Trophoblast cell (in vitro differentiated cells and primary cell): ENCODE data around the gene ZNF407.

Experiments used
- DNase-seq, 2 donors: peaks; one replicate each; pipeline ENCODE4 v3.0.0-alpha.2; 2016
- H2AFZ ChIP-seq: 2 replicates; pipeline ENCODE4 v1.6.1; 2013; ENCODE audit warnings: low read length, moderate library complexity, mild to moderate bottlenecking; ENCODE audit not compliant: insufficient read depth, poor library complexity
- H2AK5ac ChIP-seq: 2 replicates; pipeline ENCODE4 v1.6.1; 2013; ENCODE audit warnings: mild to moderate bottlenecking, low read length
- H2BK120ac ChIP-seq: 2 replicates; pipeline ENCODE4 v1.6.1; 2013; ENCODE audit warnings: low read length, mild to moderate bottlenecking, moderate library complexity; ENCODE audit not compliant: insufficient read depth, poor library complexity
- H2BK12ac ChIP-seq: 2 replicates; pipeline ENCODE4 v1.6.1; 2013; ENCODE audit warnings: mild to moderate bottlenecking, low read length, moderate library complexity
- H2BK5ac ChIP-seq: 2 replicates; pipeline ENCODE4 v1.6.1; 2013; ENCODE audit warnings: low read length, low read depth, moderate library complexity, mild to moderate bottlenecking; ENCODE audit not compliant: poor library complexity
- H3K14ac ChIP-seq: 2 replicates; pipeline ENCODE4 v1.6.1; 2013; ENCODE audit warnings: mild to moderate bottlenecking, low read length
- H3K18ac ChIP-seq: 2 replicates; pipeline ENCODE4 v1.6.1; 2013; ENCODE audit warnings: mild to moderate bottlenecking, low read length
- H3K23ac ChIP-seq: 2 replicates; pipeline ENCODE4 v1.6.1; 2013; ENCODE audit warnings: low read length
- H3K27ac ChIP-seq: 2 replicates; pipeline ENCODE4 v1.5.1; 2013; ENCODE audit warnings: low read depth, mild to moderate bottlenecking, inconsistent platforms, low read length, moderate library complexity
- H3K27me3 ChIP-seq: 2 replicates; pipeline ENCODE4 v1.6.1; 2013; ENCODE audit warnings: inconsistent platforms, mild to moderate bottlenecking, low read length, moderate library complexity; ENCODE audit not compliant: insufficient read depth
- H3K36me3 ChIP-seq, 2 experiments: 1 replicate in 1 of 2; 2 replicates in 1 of 2; pipeline ENCODE4 v1.6.1; 2013; ENCODE audit warnings: low read length in 2 of 2, mild to moderate bottlenecking in 2 of 2, moderate library complexity in 1 of 2; ENCODE audit not compliant: insufficient read depth in 2 of 2, control insufficient read depth in 1 of 2
- H3K4ac ChIP-seq: 2 replicates; pipeline ENCODE4 v1.6.1; 2013; ENCODE audit warnings: low read depth, mild to moderate bottlenecking, low read length, moderate library complexity
- H3K4me1 ChIP-seq, 2 experiments: 1 replicate in 1 of 2; 2 replicates in 1 of 2; pipeline ENCODE4 v1.6.1; 2013; ENCODE audit warnings: low read length in 2 of 2, mild to moderate bottlenecking in 2 of 2, moderate library complexity in 1 of 2; ENCODE audit not compliant: insufficient read depth in 2 of 2, control insufficient read depth in 1 of 2
- H3K4me2 ChIP-seq: 2 replicates; pipeline ENCODE4 v1.6.1; 2013; ENCODE audit warnings: inconsistent platforms, mild to moderate bottlenecking, low read length, moderate library complexity
- H3K4me3 ChIP-seq: 2 replicates; pipeline ENCODE4 v1.5.1; 2013; ENCODE audit warnings: mild to moderate bottlenecking, low read depth, low read length, inconsistent platforms
- H3K79me1 ChIP-seq: one replicate; pipeline ENCODE4 v1.6.1; 2013; ENCODE audit warnings: low read length
- H3K79me2 ChIP-seq: 2 replicates; pipeline ENCODE4 v1.6.1; 2013; ENCODE audit warnings: low read length, mild to moderate bottlenecking; ENCODE audit not compliant: control insufficient read depth, insufficient read depth, poor library complexity
- H3K9ac ChIP-seq: 2 replicates; pipeline ENCODE4 v1.6.1; 2013; ENCODE audit warnings: mild to moderate bottlenecking, low read length
- H3K9me3 ChIP-seq: 2 replicates; pipeline ENCODE4 v1.6.1; 2013; ENCODE audit warnings: low read depth, mild to moderate bottlenecking, control low read depth, inconsistent platforms, low read length; ENCODE audit not compliant: insufficient read depth
- H4K12ac ChIP-seq: 2 replicates; pipeline ENCODE4 v1.6.1; 2013; ENCODE audit warnings: low read depth, mild to moderate bottlenecking, low read length, moderate library complexity
- H4K8ac ChIP-seq: 2 replicates; pipeline ENCODE4 v1.6.1; 2013; ENCODE audit warnings: low read depth, mild to moderate bottlenecking, low read length, moderate library complexity
- H4K91ac ChIP-seq: one replicate; pipeline ENCODE4 v1.6.1; 2013; ENCODE audit warnings: low read depth, mild to moderate bottlenecking, low read length, moderate library complexity
- WGBS: extraction: QIAGEN DNeasy Blood & Tissue Kit; methylation state at CpG from one replicate; pipeline ENCODE4 v1.1.7; 2013; ENCODE audit warnings: missing lambda C conversion rate; ENCODE audit not compliant: insufficient read length, insufficient coverage; ENCODE audit errors: extremely low coverage; 5-methylcytosine and 5-hydroxymethylcytosine counted together

The ZNF407 gene

DNA sequence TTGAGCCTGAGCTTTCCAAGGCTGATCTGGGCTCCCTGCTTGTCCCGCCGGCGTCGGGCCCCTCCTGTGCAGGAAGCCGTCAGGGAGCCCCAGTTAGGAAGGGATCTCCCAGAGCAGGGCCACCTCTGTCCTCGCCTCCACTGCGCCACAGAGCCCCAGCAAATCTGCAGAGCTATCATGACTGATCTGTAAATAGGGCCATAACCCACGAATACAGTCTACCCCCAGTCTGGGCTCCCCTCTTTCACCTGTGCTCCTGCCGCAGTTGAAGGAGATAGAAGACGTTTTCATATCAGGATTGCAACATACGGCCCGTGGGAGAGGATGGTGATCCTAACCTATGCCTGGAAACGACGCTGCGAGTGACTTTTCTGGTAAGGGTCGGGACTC lies 472.6 kb downstream of the ZNF407 start:
- H3K4ac ChIP-seq = no peak overlapping the region
- no peak overlapping the region for H2AK5ac ChIP-seq
- no peak overlapping the region for H3K18ac ChIP-seq
- H3K27ac ChIP-seq = no peak overlapping the region
- H3K23ac ChIP-seq = no peak overlapping the region
- no peak overlapping the region for H3K4me3 ChIP-seq
- H3K4me2 ChIP-seq = no peak overlapping the region
- H2BK12ac ChIP-seq = no peak overlapping the region
- H2BK5ac ChIP-seq = no peak overlapping the region
- H2AFZ ChIP-seq = no peak overlapping the region
- no peaks in the 10 kb centered on the region for H3K9me3 ChIP-seq
- H4K91ac ChIP-seq = no peak overlapping the region
- no peak overlapping the region for H3K9ac ChIP-seq
- DNase-seq = no peak
- no peaks in the 10 kb centered on the region for H3K36me3 ChIP-seq
- no CpG with 5 or more reads among the region's 16 CpGs for WGBS
- no peak overlapping the region for H4K12ac ChIP-seq
- no peaks in the 10 kb centered on the region for H3K79me2 ChIP-seq
- H3K27me3 ChIP-seq = no peaks in the 10 kb centered on the region
- no peaks in the 10 kb centered on the region for H3K79me1 ChIP-seq
- no peak overlapping the region for H3K14ac ChIP-seq
- no peak overlapping the region for H2BK120ac ChIP-seq
- peaks cover 6% of the 10 kb centered on the region in 2 experiments for H3K4me1 ChIP-seq
- H4K8ac ChIP-seq = no peak overlapping the region

DNA sequence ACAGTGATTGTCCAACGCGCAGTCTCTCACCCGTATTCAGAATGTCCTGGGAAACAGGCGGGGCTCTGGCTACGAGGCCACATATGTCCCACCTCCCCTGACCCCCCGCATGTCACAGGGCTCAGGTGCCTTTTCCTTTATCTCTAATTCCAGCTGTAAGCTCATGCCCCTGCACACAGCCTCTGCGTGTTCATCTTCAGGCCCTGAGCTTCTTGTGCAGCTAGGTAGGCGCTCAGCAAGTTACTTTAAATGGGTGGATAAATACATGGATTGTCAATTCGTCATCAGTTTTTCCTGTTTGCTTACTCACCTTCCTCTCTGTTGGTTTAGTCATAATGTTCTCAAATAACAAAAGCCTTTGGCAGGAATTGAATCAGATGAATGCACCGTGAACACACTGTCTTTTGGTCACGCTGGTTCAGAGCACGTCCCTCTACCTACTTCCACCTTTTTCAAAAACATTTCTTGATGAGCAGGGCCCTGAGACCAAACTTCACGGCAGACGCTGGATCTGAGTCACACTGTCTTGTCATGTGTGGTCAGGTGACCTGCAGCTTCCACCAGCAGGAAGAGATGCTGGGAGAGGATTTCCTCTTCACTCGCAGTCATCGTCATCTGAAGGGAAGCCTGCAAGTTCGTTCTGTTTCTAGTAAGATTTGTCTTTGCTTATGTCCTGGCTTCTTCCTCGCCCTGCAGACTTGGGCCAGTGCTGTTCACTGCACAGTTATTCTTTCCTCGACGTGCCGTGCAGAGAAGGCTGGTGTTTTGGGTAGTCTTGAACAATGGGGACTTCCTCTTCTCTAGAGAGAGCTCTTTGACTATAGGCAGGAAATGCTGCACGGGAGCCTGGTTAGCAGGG lies 473.2 kb downstream of the ZNF407 start:
- Histone ChIP-seq H2AK5ac (no peak overlapping the region), H3K4me3 (no peak overlapping the region), H3K4me1 (peaks cover 6% of the 10 kb centered on the region in 2 experiments), H2BK120ac (no peak overlapping the region), H3K27me3 (no peaks in the 10 kb centered on the region), H4K8ac (no peak overlapping the region), H3K14ac (no peak overlapping the region), H2AFZ (no peak overlapping the region), H3K36me3 (no peaks in the 10 kb centered on the region), H2BK12ac (no peak overlapping the region), H2BK5ac (no peak overlapping the region), H3K18ac (no peak overlapping the region), H3K9me3 (no peaks in the 10 kb centered on the region), H4K91ac (no peak overlapping the region), H3K27ac (no peak overlapping the region), H3K9ac (no peak overlapping the region), H3K4ac (no peak overlapping the region), H4K12ac (no peak overlapping the region), H3K23ac (no peak overlapping the region), H3K79me1 (no peaks in the 10 kb centered on the region), H3K4me2 (no peak overlapping the region), H3K79me2 (no peaks in the 10 kb centered on the region)
- peak; percentile 39 to 63 for DNase-seq
- no CpG with 5 or more reads among the region's 22 CpGs for WGBS

DNA sequence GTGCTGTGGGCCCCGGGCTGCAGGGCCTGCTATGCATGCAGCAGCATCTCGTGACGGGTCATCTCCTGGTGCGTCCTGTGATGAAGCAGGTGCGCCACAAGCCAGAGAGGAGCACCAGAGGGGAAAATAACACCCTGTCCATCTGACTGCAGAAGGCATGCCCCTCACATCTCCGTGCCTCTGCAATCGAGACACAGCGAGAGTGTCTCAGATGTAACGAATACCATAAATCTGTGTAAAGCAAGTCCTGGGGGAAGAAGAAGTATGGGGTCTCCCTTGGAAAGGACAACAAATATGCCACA lies 473.8 kb downstream of the ZNF407 start:
- Histone ChIP-seq H3K9me3 (no peaks in the 10 kb centered on the region), H4K8ac (no peak overlapping the region), H2AK5ac (no peak overlapping the region), H3K9ac (no peak overlapping the region), H3K27me3 (no peaks in the 10 kb centered on the region), H2BK12ac (no peak overlapping the region), H3K79me1 (no peaks in the 10 kb centered on the region), H3K14ac (no peak overlapping the region), H3K4me1 (peaks cover 6% of the 10 kb centered on the region in 2 experiments), H3K4me2 (no peak overlapping the region), H3K36me3 (no peaks in the 10 kb centered on the region), H2BK5ac (no peak overlapping the region), H4K12ac (no peak overlapping the region), H3K23ac (no peak overlapping the region), H3K18ac (no peak overlapping the region), H3K4ac (no peak overlapping the region), H3K79me2 (no peaks in the 10 kb centered on the region), H3K27ac (no peak overlapping the region), H4K91ac (no peak overlapping the region), H2AFZ (no peak overlapping the region), H3K4me3 (no peak overlapping the region), H2BK120ac (no peak overlapping the region)
- DNase-seq = no peak
- no CpG with 5 or more reads among the region's 9 CpGs for WGBS

DNA sequence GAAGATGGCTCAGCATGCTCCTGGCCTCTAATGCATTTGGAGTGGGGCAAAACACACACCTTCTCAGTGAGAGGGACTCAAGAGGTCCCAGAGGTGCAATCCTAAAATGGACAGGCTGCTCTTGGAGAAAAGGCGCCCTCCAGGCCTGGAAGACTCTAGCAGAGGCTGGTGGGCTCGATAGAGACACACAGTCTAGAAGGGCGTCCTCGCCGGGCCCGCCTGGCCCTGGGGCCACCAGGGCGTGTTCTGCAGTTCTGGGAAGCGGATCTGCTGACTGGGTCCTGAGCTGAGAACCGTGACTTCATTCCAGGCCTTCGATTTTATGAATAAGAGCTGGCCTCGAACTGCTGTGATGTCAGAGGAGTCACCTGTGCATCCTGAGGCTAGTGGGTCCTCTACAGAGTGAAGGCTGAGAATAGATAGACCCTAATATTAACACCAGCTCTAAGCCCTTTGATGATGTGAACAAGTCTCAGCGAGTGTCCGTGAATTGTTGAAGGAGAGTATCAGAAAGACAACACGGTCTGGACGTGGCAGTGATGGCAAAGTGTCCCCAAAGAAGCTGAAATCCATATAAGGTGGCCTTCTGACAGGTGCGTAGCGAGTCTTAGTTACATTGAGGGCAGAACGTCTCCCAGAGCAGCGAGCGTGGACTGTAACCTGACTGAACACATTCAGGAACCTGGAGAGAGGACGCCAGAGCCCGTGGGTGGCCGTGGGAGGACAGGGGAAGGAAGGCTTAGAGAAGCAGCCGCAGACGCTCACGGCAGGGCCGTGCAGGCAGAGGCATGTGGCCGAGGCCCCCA lies 474.4 kb downstream of the ZNF407 start:
- H3K9ac ChIP-seq = no peak overlapping the region
- H2BK5ac ChIP-seq = no peak overlapping the region
- H3K79me2 ChIP-seq = no peaks in the 10 kb centered on the region
- no CpG with 5 or more reads among the region's 28 CpGs for WGBS
- H3K4ac ChIP-seq = no peak overlapping the region
- no peak overlapping the region for H3K18ac ChIP-seq
- H3K23ac ChIP-seq = no peak overlapping the region
- H2BK12ac ChIP-seq = no peak overlapping the region
- no peaks in the 10 kb centered on the region for H3K9me3 ChIP-seq
- H2BK120ac ChIP-seq = no peak overlapping the region
- no peaks in the 10 kb centered on the region for H3K79me1 ChIP-seq
- no peak overlapping the region for H4K8ac ChIP-seq
- H3K4me3 ChIP-seq = no peak overlapping the region
- H3K14ac ChIP-seq = no peak overlapping the region
- no peak overlapping the region for H4K12ac ChIP-seq
- no peaks in the 10 kb centered on the region for H3K27me3 ChIP-seq
- H2AFZ ChIP-seq = no peak overlapping the region
- H4K91ac ChIP-seq = no peak overlapping the region
- no peaks in the 10 kb centered on the region for H3K36me3 ChIP-seq
- no peak for DNase-seq
- peaks cover 4 to 6% of the 10 kb centered on the region in 2 experiments for H3K4me1 ChIP-seq
- no peak overlapping the region for H2AK5ac ChIP-seq
- no peak overlapping the region for H3K4me2 ChIP-seq
- no peak overlapping the region for H3K27ac ChIP-seq
